HG03196 (cell line): Measurements from ENCODE around the gene RREB1.

ENCODE experiments used
- ATAC-seq: cut with Tn5 transposase; IDR thresholded peaks from one replicate; pipeline ENCODE4 v1.9.1; 2021; ENCODE audit not compliant: unreplicated experiment

Gene RREB1

DNA sequence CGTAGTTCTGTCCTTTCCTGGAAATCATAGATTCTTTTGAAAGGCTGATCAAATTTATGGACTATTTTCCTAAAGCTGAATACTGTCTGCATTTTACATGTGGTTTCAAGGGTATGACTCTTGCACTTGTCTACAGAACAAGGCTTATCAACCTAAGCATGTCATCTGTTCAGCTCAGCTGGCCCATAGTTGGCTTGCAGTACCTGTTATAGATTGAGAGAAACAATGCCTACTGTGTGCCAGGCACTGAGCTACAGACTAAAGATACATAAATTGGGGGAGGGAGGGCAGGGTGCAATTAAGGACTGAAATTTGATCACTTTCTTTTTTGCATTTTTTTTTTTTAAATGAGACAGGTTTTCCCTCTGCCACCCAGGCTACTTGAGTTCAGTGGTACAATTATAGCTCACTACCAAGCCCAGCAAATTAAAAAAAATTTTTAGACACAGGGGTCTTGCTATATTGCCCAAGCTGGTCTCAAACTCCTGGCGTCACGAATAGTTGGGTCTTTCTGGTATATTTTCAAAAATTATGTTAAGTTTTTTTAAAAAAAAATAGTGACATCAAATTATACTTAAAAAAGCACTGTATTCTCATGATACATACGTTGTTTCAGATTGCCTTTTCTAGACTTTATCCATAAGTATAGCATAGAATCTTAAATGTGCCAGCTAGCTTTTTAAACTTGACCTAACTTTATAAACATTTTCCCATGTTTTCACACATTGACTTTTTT lies 52.2 kb downstream of the RREB1 start:
- ATAC-seq, result no peak

DNA sequence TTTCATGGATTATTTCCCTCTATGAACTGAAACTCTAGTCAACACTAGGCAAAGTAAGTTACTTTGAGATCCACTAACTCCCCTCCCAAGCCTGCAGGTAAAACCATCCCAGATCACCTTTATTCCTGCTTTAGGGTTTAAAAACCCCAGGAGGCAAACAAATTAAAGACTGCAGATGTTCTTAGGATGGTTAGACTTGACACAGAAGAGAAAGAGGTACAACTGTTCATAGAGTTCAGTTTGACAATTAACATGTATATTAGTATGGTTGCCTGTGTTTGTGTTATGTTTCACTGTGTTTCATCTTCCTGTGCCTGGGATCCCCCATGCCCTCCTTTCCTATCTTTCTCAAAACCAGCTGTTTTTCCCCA lies 53.5 kb downstream of the RREB1 start:
- ATAC-seq, result no peak

DNA sequence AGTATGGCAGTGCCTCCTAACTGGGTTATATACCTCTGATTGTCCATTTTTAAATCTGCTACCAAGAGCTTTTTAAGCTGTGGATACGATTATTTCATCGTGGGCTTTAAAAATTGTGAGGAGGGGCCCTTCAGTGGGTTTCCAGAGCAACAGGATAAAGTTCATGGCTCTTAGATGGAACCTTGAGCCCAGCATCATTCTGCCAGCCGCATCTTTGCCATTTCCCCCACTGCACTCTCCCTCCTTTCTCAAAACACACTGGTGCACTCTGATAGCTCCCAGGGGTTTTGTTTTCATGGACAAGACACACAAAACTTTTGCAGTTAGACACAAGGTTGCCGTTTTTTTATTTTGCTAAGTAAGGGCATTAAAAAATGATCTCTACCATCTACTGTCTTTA lies 54.1 kb downstream of the RREB1 start:
- no peak for ATAC-seq

DNA sequence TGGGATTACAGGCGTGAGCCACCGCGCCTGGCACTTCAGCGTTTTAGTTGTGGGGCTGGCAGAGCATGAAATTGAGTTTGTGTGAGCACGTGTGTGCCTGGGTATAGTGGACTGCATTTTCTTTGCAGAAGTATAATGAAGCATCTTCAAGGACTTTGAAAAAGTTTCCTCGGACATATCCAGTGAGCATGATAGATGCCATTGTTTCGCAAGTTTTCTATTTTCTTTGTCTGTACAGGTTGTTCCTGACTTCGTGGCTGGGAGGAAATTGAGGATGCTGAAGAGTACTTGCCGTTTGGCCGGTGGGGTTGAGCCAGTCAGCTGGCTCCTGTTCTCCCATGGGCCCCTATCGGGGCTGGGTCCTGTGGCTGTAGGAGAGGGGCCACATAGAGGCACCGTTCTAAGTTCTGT lies 55.9 kb downstream of the RREB1 start:
- ATAC-seq, result no peak

DNA sequence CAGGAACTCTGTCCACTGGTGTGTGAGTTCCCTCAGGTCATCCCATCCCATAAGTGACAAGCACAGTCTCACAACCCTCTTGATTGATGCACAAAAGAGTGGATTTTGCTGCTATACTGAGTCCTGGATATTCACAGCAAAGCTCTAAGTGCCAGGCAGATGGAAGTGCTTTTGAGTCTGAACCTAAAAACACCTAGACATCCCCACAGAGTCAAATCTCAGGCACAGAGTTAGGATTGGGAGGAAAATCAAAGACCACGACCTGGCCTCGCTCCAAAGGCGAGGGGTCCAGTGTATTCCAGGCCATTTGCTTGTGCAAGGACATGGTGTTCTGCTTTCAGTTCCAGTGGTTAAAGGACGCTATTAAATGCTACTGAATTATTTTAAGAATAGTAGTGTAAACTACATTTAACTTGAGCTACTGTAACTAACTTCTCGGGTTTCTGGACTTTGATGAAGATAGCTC lies 56.8 kb downstream of the RREB1 start:
- no peak for ATAC-seq

DNA sequence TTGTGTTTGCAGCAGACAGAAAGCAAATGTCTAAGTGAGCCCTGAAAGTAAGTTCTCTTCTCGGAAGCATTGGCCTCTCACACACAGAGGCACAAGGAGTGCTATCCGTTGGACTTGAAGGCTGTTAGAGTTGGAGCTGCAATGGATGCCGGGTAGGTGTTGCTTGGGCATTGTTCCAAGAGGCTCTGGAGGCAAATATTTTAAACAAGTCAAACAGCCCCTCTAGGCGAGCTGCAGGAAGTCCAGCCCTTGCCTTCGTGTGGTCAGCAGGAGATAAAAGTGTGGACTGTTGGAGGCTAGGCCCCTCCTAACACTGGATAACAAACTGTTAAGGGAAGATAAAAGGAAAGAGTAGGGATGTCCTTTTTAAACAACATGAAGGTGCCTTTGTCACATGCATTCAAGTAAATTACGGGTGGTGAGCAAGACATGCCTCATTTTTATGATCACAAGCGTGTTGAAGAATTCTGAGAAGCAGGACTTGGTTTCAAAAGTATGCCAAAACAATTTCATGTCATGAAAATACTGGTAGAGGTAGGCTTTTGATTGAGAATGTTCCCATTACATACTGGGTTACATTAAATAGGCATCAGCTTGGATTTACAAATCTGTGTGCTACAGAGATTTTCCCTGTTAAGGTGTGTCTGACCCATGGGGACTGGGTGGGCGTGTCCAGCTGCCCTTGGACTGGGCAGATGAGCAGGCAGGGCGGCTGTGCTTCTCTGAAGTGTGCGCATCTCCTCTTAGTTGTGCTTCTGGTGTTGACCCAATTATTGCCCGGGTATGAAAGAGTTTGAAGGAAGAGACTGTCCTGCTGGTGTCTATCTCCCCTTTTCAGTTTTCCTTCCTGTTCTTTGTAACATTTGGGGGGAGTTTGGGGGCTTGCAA lies 57.5 kb downstream of the RREB1 start:
- ATAC-seq, result no peak

DNA sequence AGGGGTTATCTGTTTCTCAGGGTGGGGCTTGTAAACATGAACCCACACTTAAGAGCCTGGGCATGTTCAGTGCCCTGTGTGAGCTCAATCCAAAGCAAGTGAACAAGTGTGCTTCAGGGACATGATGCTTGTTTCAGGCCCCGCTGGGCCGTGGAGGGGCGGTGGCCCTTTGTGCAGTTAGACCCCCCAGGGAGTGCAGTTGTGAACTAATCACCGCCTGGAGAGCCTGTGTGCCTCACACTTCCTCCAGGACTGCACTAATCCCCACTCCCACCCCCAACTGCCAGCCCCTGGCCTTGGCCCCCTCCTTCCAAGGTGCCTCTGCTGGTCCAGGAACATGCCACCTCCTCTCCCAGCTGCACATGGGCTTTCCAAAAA lies 58.1 kb downstream of the RREB1 start:
- ATAC-seq, result no peak

DNA sequence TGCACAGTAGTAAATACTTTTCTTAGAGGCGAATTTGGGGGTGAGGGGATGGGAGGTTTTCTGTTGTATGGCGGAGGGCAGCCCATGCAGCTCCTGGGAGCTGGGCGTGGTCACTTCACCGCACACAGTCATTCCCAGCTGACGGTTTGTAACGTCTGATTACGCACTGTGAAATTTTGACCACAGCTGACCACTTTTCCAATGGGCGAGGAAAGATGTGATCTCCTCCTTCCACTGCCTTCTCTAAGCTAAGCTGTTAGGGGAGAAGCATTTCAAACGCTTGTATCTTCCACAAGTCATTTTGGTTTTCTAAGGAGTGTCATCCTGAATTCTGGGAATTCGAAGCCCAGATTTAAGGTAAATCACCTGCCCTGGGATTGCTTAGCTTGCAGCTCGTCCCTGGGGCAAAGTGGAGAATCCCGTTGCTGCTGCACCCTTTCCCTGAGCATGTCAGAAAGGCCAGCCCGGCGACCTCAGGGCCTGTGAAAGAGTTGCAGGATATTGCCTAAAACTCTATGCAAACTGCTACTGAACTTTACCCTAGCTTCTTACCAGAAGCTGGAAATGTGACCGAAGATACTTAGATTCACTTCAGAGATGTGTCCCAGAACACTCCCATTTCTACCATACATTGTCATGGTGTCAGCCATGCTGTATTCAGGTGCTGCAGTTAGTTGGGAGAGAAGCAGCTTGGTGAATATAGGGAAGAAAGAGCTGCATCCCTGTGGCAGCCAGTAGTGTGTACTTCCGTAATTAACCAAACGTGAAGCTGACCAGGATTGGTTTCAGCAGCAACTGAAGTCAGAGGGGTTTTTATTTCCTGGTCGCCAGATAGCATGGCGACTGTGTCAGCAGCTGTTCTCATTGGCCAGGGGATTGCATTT lies 58.9 kb downstream of the RREB1 start:
- no peak for ATAC-seq

DNA sequence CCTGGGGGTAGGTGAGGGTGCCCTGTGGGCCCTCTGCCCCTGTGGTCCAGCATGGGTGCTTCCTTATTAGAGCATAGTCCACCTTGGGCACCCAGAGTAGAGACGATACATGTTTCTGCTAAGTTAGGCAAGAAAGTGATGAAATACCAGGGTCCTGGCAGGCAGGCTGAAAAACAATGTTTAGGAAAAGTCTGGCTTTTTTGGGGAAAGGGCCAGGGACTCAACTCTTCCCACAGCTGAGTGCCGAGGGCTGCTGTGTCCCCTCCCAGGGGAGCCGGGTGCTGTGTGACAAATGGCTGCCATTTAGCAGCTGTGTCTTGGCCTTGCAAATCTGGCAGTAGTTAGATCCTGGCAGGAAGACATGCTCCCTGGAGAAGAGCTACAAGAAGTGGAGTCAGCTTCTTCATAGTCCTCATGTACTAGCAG lies 61.5 kb downstream of the RREB1 start:
- no peak for ATAC-seq

DNA sequence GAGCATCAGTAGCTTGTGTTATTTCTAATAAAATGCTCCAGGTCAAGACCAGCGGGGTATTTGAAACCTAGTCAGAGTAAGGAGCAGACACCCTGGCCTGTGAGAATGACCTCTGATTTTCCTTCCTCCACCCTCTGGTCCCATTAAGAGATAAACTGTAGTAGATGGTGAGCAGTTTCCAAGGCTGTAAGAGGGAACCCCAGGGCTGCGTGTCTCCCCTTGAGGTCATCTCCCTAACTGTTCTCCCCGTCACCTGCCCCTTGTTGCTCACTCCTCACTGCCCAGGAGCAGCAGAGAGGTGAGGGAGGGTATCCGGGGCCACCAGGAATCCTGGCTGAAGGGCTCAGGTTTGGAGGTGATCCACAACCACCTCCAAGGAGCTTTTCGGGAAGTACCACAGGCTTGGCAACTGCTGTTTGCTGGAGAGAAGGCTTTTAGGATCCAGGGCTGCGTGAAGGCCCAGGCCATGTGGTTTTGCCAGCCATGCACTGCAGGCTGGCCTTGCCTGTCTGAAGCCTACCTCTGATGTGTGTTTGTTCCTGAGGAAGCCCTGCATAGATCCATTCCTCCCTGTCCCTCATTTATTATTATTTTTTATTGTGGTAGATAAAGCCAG lies 62.5 kb downstream of the RREB1 start:
- ATAC-seq, result no peak

DNA sequence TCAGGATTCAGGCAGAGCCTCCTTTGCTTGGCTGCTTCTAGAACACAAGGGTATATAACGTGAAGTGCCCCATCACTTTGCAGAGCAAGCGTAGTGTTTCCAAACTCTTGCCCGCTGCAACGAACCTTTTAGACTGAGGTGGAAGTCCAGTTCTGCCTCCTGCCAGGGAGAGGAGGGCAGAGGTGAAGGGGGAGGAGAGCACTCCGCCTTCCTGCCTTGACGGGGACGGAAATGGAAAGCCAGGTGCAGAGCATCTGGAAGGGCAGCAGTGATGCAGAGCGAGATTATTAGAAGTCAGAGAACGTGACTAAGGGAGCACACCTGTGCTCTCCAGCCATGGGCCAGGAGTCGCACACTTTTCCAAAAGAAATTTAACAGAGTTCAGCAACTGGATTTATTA lies 63.4 kb downstream of the RREB1 start:
- ATAC-seq, result no peak

DNA sequence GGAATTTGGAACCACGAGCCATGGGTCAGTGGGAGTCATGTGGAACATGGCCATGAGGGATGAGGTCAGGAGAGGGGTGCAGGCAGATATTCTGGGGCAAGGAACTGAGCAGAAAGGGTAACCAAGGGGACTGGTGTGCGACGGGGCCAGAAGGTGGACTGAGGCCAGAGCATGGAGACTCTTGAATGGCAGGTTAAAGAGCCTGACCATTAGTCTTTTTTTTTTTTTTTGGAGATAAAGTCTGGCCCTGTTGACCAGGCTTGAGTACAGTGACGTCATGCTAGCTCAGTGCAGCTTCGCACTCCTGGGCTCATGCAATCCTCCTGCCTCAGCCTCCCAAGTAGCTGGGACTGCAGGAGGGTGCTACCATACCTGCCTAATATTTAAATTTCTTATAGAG lies 64.0 kb downstream of the RREB1 start:
- no peak for ATAC-seq

DNA sequence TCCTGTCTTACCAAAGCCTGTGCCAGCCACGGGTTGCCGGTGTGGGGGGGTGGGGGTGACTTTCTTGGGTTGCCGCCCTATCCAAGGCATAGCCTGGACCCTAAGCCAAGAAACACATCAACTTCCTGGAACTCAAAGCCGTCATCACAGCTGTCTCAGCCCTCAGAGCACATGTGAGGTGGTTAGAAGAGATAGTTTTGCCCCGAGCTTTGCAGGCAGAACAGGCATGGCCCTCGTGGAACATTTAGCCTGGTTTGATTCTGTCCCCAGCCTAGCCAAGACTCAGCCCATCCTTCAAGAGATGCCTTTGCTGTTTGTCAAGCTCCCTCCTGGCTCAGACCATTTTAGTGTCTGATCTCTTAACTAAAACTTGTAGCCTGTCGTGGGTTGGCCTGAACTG lies 64.9 kb downstream of the RREB1 start:
- no peak for ATAC-seq

DNA sequence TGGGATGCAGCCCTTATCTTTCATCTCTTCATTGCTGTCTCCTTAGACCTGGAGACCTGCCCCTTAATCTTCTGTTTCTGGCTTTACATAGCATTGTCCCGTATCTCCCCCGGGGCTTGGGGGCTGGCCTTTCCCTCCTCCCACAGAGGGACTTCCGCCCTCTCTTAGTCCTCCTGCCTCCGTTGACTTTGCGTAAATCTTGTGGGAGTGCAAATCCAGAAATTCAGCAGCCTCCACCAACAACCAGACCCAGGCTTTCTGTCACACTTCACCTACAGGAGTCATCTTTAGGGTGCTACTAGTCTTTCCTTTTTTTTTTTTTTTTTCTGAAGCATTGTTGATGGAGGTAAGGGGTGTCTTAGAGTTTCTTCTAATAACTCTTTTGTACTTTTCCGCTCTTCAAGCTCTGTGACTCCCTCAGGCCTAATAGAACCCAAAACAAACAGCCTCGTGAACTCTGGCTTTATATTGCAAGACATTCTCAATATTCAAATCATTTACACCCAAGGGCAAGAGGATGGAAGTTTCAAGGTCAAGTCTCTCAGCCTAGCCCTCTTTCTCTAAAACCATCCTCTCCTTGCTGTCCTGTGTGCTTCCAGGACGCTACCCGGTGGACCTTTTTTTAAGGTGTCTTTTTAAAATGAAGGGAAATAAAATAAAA lies 66.2 kb downstream of the RREB1 start:
- ATAC-seq, result no peak

DNA sequence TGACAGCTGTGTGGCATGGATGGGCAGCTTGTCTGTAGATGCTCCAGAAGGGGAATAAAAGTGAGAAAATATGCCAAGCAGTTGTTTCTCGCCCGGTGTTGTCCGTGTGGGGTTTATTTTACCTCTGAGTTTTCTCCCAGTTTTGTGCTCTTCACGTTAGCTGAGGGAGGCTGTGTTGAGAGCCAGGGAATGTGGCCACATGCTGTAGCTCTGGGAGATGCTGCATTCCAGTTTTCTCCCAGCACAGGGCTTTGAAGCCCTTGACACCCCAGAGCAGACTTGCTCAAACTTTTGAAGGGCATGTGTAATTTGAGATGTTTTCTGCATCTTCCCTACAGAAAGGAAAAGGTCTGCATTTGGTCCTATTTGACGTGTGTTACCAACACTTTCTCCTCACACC lies 67.7 kb downstream of the RREB1 start:
- ATAC-seq, result no peak

DNA sequence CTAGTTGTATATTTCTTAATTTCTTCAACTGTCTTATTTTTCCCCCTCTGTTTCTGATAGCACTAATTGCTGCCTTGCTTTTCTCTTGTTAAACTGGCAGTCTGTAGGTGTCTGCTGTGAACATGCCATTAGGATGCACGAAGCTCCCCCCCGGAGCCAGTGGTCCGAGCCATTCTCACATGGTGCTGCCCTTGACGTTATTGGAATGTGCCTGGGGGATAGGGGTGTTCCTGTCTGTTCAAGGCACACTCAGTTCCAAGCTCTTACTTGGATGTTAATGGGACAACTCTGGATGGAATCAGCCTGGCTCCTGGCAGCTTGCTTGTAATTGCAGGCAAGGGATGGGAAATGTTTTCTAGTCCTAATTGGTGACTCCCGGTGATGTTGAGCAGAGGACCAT lies 68.4 kb downstream of the RREB1 start:
- ATAC-seq, result no peak

DNA sequence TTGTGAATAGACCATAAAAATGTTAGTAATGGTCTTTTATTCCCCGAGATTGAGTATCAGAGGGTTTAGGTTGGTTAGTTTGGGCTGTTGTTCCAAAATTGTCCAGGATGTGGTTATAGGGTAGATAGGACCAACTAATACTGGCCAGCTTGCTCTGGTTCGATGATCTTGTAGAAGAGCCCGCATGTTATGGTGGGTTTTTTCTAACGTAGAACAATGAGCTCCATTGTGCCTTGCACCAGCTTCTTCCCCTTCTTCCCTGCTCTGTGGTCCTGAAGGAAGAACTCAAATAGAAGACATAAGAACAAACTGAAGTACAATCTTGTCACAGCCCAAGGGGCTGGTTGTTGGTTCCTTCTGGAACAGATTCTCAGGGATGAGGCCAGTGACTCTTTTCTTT lies 70.5 kb downstream of the RREB1 start:
- ATAC-seq, result no peak

DNA sequence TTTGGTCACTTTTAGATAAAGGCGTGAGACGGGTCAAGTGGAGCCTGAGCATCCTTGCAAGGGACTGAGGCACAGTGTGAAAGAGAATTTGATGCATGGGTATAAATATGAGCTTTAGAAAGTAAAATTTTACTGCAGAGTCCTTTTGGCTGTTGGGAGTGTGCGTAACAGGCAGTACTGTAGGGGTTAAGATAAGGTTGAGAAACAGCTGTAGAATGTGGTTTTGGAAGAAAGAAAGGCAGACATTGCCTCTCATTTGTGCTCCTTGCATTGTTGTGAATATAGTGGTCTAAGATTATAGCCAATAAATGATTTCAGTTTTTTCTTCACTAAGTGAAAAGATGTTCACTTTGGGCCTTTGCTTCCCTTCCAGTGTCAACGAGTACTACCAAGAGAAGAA lies 73.0 kb downstream of the RREB1 start:
- ATAC-seq, result no peak

DNA sequence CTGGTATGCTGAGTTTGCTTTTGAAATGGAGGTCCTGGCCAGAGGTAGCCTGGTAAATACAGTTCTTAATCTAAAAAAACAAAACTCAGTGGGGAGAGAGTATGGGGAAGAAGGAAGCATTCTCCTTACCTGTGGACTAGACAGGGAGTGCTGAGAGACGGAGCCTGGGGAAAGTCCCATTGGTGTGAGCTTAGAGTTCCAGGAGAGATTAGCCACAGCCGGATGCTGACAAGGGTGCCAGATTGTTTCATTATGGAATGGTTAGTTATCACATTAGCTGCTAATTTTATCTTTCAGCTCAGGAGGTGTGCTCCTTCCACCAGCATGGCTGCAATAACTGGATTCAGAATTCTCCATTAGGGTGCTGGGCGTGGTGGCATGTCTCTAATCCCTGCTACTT lies 75.9 kb downstream of the RREB1 start:
- no peak for ATAC-seq

DNA sequence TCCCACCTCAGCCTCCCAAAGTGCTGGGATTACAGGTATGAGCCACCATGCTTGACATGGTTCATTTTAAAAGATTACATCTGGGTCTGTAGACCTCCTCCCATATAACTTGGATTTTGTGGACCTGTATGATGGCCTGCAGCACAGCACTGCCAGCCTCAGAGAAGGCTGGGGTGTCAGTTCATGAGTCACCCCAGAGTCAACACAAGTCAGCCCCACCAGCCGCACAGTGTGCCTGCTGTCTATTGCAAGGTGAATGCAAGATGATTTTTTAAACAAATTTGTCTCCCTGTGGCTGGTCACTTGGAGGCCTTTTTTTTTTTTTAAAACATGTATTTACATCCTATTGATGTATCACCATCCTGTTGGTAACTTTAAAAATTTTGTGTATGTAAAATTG lies 76.7 kb downstream of the RREB1 start:
- no peak for ATAC-seq
